GM19324 (cell line): Measurements from ENCODE around the gene PDE3B.
"Not testable (repeated sequence)": the region's sequence is repeated elsewhere in the genome, so short reads cannot be mapped to it uniquely, and the experiment has no call there.

Experiments
- ATAC-seq: cut with Tn5 transposase; IDR thresholded peaks from one replicate; pipeline ENCODE4 v1.9.1; 2021; ENCODE audit warnings: mild to moderate bottlenecking, moderate library complexity; ENCODE audit not compliant: unreplicated experiment, low FRiP score

The PDE3B gene

GRCh38 chr11:14740539-14740938, 96.9 kb downstream of the PDE3B start:
- ATAC-seq, result not testable (repeated sequence)

GRCh38 chr11:14741195-14741594, 97.6 kb downstream of the PDE3B start:
- ATAC-seq, result no peak

- no peak for ATAC-seq
Observed at GRCh38 chr11:14742849-14743559, 99.4 kb downstream of the PDE3B start.

GRCh38 chr11:14743667-14744066, 100.1 kb downstream of the PDE3B start:
- ATAC-seq, result not testable (repeated sequence)

DNA sequence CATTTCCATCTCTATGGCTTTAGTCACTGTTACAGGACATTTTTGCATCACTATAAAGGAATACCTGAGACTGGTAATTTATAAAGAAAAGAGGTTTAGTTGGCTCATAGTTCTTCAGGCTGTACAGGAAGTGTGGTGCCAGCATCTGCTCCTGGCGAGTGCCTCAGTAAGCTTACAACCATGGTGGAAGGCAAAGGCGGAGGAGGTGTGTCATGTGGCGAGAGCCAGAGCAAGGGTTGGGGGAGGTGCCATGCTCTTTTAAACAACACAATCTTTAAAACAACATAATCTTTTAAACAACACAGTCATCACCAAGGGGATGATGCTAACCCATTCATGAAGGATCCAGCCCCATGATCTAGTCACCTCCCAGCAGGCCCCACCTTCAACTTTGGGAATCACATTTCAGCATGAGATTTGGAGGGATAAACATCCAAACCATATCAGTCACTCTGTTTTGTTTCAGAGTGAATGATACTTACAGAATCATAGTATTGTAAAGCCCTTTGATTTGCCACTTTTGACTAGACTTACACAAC, 103.3 kb downstream of the PDE3B start:
- ATAC-seq, result no peak

GRCh38 chr11:14748090-14748489, 104.5 kb downstream of the PDE3B start:
- ATAC-seq, result no peak

- ATAC-seq, result no peak
Observed at GRCh38 chr11:14750911-14751310, 107.3 kb downstream of the PDE3B start.

DNA sequence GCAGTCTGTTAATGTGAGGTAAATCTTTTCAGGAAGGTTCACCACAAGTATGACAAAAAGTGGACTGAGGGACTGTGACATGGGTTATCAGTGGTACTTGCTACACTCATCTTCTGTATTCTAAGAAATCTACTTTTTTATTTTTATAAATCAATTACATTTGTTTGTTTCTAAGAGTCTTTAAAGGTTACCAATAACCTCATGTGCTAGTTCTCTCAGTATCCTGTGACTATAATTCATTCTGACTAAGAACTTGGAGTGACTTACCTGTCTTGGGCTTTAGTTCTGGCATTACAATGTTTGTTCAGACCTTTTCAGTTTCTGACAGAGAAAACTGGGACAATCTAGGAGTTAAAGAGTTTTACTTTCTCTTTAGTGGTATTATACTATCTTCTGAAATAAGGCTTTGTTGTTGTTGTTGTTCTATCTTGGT, 108.4 kb downstream of the PDE3B start:
- no peak for ATAC-seq

DNA sequence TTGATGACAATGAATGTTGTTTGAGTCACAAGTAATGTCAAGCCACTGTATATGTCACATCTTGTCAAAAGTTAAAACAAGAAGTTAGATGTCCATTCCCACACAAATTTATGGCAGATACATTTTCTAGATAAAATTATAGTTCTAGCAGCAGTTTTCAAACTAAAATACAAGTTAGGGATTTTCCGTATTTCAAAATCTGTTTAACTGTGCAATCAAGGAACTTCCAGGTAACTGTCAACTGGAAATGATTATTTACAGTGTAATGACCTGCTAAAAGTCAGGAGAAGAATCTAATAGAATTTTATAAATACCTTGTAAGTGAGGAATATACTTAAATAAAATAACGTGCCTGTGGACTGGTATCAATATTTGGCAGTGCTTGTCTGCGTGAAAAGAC, 111.5 kb downstream of the PDE3B start:
- no peak for ATAC-seq

- ATAC-seq, result no peak
Observed at GRCh38 chr11:14756349-14756748, 112.7 kb downstream of the PDE3B start.

DNA sequence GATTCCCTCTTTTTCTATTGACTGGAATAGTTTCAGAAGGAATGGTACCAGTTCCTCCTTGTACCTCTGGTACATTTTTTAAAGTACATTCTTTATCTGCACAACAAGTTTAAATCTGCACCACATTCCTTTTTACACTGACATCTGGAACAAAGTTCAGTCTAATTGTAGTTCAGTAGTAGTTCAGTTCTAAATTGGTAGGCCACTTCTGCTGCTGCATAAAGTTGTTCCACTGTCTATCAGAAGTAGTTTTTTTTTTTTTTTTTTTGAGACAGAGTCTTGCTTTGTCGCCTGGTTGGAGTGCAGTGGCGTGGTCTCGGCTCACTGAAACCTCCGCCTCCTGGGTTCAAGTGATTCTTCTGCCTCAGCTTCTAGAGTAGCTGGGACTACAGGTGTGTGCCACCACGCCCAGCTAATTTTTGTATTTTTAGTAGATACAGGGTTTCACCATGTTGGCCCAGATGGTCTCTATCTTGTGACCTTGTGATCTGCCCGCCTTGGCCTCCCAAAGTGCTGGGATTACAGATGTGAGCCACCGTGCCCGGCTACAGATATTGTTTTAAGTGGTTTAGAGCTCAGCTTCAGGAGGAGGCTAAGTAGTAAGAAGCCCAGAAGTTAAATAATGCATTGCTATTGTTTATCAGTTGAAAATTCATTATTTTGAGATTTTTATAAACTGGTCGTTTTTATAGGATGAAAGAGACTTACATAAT, 115.9 kb downstream of the PDE3B start:
- not testable (repeated sequence) for ATAC-seq

DNA sequence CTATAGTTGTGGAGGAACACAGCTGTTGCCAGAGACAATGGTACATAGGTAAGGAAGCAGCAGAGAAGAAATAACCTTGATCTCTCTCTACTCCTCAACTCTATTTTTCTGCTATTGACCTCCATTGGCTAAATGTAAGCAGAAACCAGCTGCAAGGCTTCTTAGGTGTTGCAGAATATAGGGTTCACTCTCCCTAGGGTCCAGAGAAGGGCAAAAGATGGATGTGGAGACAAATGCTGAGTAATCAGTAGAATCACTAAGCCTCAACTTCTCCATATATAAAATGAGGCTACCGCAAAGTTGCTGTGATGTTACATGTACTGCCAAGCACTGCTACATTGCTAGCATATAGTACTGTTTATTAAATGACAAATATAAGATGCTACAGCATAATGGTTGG, 120.6 kb downstream of the PDE3B start:
- no peak for ATAC-seq

GRCh38 chr11:14764579-14765527, 121.2 kb downstream of the PDE3B start:
- no peak for ATAC-seq

DNA sequence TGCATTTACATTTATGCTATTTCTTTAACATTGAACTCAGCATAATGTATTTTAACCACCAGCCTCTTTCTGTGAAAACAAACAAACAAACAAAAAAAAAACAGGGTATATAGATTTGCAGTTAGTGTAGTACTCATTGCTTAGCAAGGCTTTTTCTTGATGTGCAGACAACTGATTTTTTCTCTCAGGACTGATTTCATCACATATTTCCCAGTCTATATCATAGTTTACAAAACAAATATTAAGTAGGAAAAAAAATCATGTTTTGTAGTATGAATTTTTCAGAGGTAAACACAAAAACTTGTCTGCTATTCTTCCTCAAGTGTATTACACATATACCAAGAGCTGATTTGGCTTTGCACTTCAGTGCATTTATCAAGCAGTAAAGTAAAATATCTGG, 123.0 kb downstream of the PDE3B start:
- ATAC-seq, result no peak

DNA sequence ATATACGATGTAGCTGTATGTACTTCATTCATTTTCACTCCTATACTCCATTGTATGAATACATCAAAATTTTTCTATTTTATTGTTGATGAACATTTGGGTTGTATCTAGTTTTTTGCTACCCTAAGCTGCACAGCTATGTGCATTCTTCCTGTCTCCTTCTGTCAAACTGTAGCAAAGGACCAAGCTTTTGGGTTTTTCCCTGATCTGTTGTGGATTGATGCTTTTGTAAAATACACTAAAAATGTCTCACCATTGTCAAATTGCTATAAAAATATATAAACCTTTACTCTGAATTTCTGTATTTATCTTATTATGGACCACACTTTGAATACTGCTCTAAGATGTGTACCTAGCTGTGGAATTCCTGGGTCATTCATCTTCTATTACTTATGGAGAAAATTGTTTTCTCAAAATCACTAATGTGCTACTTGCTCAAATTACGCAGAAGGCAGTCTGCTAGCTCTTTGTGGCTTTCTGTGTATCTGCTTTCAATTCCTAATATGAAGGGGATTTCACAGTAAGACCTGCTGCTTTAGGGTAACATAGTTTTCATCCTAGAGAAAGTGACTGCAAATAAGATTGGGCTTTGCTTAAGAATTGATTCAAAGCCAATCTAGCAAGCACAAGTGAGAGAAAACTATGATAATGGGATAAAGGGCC, 125.1 kb downstream of the PDE3B start:
- no peak for ATAC-seq

- ATAC-seq, result no peak
Observed at GRCh38 chr11:14773755-14774154, 130.2 kb downstream of the PDE3B start.

DNA sequence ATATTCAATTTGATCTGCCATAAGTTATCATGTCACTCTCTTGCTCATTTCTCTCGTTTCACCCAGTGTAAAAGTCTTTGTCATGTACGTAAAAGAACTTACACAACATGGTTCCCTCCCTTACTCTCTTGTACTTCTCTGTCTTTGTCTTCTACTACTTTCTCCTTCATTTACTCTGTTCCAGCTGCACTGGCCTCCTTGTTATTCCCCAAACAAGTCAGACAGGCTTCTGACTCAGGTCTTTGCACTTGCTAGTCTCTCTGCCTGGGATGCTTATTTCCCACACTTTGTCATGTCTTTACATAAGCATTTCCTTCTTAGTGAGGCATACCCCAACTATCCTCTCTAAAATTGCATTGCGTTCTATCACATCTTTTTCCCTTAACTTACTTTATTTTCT, 131.1 kb downstream of the PDE3B start:
- no peak for ATAC-seq

DNA sequence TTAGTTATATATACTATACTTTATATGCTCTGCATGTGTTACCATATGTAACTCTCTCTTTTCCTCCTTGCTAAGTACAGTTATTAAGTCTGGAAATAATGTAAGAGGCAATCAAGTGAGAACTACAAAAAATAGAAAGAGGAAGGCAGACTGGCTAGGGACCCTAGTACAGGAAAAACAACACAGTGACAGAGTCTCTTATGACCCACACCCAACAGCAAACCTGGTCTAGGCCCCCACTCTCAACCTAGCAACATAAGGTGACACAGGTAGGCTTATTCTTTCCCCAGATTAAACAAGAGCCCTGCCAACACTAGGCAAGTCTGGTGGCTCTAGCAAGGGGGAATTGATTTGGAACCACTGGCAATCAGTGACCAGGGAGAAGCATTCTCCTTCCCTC, 132.3 kb downstream of the PDE3B start:
- ATAC-seq, result no peak

- ATAC-seq, result not testable (repeated sequence)
Observed at GRCh38 chr11:14778460-14778859, 134.9 kb downstream of the PDE3B start.

DNA sequence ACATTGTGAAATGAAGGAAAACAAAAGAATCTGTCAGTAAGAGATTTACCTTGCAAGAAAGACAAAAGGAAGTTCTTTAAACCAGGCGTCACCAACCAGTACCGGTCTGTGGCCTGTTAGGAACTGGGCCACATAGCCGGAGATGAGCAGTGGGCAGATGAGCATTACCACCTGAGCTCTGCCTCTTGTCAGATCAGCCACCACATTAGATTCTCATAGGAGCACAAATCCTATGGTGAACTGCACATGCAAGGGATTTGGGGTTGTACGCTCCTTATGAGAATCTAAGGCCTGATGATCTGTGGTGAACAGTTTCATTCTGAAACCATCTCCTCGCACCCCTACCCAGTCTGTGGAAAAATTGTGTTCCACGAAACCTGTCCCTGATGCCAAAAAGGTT, 140.2 kb downstream of the PDE3B start:
- no peak for ATAC-seq
